GM19452 (cell line): ENCODE measurements around the gene CEBPG.

ENCODE experiments used
- ATAC-seq: cut with Tn5 transposase; IDR thresholded peaks from one replicate; pipeline ENCODE4 v1.9.1; 2021; ENCODE audit not compliant: unreplicated experiment

Gene CEBPG

DNA sequence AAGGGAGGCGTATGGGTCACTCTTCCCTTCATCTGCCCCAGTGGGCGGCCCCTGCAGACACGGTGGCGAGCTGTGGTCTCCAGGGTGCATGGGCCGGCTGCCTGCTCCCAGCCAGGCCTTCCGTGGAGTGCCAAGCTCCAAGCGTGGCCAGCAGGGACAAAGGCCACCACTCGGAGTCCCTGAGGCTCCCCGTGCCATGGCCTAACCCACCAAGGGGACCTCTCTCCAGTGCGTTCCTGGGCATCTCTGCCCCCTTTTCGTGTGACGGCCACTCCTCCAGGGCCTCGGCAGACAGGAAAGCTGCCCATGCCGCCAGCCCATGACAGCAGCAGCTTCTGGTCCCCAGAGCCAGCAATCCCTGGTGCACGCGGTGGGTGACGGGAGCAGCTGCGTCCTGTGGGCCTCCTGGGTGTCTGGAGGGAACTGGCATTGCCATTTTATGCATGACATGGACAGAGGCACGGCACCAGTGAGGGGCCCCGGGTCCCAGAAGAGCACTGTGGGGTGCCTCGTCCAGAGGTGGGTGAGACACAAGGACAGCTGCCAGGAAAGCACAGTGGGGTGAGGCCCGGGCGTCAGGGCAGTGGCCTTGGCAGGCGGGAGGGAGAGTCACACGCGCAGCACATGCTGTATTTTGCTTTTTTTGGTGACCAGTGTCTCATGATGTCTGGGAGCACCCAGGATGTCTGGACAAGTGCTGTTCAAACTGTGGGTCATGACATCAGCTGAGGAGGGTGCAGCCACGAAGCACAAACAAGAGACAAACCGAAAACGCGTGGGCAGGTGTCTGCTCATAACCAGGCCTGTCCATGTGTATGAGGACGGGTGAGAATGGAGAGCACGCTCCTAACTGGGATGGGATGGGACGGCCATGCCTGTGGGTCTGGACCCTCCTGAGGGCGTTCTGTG, 32.3 kb downstream of the CEBPG start:
- no peak for ATAC-seq

DNA sequence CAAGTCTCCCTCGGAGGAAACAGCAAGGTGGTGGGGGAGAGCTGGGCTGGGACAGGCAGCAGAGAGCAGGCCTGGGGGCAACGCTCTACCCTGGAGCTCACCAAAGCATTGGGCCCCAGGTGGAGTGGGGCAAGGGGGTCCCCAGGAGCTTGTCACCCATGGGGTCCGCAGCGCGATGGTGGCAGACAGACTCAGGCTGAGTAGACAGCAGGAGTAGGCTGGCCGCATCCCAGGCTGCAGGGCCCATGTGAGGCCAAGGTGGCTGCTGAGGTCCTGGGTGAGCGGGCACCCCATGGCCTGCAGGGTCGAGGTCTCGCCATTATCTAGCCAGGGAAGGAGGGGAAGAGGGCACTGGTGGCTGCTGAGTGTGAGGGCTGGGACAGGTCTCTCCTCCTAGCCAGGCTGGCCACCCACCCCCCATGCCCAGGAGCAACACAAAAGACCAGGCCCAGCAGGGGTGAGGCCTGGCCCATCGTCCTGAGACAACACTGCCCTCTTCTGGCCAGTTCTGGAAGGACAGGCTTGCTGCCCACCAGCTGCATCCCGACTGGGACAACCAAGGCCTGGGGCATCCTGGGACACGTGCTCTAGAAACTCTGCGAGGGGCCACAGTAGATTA, 33.1 kb downstream of the CEBPG start:
- no peak for ATAC-seq

DNA sequence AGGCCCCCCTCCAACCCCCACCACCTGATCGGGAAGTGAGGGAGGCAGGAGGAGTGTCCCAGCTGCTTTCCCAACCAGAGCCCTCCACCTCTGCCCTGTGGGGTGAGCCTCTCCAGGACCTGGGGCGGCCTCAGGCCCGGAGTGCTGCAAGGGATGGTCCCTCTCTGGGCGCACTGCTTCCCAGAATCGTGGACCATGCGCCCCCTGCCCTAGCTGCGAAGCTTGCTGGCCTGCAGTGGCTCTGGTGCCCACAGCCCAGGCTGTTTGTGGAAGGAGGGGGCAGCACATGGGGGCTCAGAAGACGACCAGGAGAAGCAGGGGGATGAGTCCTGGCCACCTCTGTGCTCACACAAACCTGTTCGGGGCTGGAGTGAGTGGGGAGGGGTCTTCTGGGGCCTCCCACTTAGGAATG, 33.6 kb downstream of the CEBPG start:
- ATAC-seq: no peak

DNA sequence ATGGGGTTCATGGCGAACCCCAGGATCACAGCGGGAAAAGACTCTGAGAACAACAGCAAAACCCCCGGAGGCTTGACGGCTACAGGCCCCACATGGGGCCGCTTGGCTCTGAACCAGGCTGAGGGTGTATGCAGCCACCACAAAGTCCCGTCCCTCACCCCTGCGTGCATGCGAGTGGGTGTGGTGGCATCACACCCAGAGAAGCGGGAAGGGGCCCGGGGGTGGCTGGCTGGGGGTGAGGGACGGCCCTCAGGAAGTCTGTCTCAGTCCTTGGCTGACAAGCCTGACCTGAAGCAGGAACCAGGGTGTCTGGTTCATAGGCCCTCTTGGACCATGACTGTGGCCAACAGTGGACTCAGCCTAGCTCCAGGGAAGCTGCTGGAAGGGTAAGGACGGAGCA, 34.2 kb downstream of the CEBPG start:
- no peak for ATAC-seq

DNA sequence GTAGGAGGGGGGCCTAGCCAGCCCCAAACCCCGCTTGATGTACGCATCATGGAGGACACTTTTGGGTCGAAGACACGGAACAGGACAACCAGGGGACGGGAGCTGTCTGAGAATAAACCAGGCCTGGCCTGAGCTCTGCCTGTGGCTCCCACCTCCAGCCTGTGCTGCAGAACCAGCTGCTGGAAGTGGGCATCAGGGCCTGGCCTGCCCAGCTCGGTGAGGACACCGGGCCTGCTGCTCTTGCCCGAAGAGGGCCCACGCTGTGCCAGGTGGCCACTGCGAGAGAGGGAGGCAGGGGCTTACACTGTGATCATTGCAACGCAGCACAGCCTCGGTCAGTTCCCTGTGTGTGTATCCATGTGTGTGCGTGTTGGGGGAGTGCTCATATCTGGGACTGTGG, 34.6 kb downstream of the CEBPG start:
- no peak for ATAC-seq

DNA sequence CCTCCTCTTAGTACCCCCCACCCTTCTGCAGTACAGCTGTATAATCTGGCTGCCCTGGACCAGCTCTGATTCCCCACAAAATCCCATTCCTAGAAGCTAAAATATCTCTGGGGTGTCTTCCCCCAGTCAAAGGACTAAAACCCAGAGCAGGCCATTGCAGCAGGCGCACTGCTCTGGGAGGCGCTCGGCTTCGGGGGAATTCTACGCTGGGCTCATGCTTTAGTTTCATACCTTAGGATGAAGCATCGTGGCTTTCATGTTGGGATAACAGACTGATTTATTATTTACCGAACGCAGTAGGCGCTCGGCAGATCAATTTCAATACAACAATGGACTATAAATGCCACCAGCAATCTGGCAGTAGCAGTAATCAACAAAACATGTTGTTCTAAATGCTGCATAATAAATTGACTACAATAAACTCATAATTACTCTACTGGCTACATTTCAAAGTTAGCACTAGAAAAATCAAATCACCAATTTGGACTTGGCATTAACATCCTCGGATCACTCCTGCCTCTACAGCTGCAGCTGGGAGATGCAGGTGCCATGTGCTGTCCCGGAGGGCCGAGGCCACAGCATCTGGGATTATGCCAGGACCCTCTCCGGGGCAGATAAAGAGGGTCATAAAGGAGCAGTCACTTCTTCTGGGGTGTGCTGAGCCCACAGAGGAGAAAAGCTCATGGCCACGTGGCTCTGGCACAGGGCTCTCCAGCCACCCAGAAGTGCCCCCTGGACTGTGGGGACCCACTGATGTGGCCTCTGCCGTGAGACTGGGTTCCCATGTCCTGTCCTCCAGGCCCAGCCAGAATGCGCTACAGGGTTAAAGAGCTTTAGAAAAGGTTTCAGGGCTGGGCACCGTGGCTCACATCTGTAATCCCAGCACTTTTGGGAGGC, 35.3 kb downstream of the CEBPG start:
- ATAC-seq: no peak

DNA sequence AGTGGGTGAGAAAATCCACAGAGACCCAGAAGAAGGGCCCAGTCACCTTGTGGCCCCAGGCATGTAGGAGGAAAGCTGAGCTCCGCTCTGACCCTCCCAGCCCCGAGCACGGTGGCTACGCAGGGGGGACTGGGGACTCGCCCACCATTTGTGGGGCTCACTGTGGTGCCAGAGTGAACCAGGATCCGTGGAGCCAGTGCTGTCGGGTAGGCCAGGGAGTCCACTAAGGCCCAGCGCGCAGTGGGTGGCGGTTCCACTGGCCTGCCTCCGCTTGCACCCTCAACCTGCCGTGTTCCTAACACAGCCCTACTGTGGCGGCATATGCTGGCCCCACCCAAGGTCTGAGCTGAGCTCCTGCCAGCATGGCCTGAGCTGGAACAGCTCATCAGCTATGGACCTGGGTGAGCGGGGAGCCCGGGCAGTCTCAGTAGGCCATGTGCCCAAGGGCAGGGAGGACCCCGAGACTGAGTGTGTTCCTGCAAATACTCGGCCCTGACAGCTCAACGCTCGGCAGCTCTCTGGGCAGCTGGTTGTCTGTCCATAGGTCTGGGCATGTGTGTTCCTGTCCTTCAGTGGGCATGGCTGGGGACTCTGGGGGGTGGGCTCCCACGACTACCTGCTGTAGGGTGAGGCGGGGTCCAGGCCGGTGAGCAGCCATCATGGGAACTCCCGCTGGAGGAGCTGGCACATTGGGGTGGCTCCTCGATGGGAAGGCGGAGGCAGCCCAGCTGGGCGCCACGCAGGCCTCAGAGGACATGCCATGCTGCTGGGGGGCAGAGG, 36.6 kb downstream of the CEBPG start:
- ATAC-seq: no peak

DNA sequence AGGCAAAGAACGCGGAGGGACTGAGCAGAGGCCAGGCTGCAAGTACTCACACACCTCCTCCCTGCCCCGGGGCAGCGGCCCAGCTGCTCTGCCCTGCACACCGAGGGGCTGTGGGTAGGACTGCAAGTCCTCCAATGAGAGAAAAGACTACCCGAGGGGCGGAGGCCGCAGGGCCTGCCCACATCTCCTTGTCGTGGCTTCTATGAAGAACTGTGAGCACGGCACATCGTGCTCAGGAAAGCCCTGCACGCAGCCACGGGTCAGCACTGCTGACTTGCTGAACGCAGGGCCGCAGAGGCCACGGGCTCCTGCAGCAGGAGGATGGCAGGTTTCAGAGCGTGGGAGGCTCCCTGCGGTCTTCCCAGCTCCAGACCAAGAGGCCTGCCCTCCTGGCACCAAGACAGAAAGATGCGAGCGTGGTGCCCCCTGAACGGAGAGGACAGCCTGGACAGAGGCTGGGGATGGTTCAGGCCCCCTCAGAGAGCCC, 37.4 kb downstream of the CEBPG start:
- no peak for ATAC-seq

DNA sequence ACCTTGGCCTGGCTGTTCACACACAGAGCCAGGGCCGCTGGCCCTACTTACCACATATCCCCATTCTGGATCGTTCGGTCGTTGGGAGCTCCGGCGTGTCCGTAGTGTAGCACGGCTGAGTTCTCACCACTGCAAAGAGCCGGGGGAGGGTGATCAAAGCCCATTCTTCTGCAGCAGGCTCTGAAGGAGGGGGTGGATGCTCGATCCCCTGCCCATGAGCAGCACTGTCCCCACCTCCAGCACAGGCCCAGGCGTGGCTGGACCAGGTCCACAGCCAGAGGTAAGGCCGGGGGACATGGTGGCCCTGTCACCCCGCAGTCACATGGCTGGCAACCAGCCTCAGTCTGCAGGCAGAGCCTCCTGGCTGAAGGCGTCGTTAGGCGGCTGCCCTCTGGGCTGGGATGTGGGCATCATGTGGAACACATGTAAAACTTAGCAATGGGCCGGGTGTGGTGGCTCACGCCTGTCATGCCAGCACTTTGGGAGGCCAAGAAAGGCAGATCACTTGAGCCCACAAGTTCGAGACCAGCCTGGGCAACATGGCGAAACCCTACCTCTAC, 38.2 kb downstream of the CEBPG start:
- ATAC-seq: no peak

DNA sequence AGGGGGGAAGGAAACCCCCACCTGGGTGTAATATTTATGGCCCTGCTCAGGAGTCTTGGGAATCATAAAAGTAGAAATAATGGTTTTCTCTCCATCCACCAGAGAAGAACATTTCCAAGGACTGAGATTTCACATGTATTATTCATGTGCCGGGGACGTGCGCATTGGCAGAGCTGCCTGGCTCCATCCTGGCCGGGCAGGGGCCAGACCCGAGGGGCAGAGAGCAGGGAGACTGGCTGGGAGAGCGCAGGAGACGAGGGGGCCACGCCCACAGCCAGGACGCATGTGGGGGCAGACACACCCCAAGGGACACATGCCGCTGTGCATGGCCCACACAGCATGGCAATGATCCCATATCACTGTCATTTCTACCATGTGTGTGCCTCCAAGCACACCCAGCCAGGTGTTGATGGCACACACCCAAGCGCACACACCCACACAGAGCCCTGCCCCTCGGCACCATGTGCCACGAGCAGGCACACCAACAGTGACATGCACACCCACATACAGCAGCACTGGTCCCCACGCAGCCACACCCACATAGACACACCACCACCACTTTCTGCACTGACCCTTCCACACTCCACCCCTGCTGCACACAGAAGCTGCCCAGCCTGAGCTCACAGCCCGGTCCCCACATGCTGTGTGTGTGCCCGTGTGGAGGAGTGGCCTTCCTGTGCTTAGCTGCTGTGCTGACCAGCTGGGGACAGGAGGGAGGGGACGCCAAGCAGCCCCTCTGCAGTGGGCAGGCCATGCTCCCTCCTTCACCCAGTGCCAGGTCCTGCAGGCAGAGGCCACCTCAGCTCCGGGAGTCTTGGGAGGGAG, 39.3 kb downstream of the CEBPG start:
- ATAC-seq: no peak

DNA sequence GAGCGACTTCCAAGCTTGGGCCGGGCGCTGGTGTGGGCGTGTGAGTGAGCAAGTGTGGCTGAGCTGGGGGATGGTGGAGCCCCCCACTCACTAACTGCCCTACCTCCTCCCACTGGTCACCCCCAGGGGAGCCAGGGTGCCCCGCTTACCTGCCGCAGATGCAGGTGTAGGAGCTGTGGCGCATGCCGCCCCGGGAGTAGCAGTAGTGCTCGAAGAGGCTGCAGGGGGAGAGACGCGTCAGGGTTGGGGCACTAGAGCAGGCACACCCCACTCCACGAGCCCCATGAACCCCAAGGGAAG, 39.9 kb downstream of the CEBPG start:
- ATAC-seq: no peak

DNA sequence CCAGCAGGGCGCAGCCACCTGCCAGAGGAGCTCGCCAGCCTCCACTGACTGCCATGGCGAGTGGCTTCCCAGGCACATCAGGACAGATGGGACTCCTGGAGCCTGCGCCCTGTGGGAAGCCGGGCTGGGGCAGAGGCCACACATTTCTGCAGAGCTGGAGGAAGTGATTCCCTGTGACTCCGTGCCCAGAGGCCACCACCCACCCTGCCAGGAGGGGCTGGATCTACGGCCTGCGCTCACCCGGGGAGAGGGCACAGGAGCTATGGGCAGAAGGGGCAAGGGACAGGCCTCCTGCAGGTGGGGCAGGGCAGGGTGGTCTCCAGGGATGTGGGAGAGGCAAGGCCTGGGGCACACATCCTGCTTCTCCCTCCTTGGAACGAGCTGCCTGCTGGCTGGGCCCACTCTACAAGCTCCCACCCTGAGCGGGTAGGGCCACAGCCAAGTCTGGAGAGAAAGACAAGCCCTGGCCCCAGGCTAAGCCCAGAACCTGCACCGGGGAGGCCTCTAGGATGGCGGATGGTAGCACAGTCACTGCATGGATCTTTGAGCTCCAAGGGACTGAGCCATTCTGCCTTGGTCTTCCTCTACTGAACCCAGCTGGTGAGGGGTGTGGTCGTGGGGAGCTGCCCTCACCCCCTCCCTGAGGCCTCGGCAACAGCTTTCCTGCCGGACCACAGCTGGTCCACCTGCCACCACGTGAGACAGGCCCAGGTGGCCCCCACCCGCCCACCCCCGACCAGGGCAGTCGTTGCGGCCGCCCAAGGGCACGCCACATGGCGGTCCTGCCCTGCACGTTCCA, 40.6 kb downstream of the CEBPG start:
- no peak for ATAC-seq

DNA sequence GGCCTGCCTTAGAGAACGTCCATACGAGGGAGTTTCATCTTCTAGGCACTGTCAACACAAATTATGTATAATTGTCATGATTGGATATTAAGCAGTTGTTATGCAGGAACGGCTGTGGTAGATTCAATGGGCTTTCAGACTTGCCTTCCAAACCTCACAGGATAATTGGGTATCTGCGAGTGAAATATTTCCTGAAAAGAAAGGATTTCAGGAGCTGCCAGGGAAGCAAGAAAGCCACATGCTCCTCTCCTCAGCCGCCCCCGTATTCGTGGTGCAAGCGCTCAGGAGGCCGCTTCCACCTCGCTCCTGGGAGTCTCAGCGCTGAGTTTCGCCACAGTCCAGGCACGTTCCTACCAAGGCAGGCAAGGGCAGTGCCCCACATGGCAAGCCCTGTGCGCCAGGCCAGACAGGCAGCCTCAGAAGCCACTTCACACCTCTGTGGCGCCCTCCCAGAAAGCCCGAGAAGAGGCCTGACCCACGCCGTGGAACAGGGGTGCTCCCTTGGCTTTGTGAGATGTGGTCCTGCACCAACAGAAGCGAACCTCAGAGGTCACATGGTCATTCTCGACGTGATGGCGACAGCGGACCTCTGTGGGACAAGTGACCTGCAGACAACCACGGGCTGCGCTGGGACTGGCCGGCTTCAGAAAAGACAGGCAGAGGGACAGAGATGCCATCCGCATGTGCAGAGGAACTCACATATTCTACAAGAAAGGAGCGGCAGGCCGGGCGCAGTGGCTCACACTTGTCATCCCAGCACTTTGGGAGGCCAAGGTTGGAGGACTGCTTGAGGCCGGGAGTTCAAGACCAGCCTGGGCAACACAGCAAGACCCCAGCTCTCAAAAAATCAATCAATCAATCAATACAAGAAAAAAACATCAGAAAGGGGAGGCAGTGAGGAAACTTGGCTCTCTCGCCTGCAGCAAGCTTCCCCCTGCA, 41.4 kb downstream of the CEBPG start:
- no peak for ATAC-seq

DNA sequence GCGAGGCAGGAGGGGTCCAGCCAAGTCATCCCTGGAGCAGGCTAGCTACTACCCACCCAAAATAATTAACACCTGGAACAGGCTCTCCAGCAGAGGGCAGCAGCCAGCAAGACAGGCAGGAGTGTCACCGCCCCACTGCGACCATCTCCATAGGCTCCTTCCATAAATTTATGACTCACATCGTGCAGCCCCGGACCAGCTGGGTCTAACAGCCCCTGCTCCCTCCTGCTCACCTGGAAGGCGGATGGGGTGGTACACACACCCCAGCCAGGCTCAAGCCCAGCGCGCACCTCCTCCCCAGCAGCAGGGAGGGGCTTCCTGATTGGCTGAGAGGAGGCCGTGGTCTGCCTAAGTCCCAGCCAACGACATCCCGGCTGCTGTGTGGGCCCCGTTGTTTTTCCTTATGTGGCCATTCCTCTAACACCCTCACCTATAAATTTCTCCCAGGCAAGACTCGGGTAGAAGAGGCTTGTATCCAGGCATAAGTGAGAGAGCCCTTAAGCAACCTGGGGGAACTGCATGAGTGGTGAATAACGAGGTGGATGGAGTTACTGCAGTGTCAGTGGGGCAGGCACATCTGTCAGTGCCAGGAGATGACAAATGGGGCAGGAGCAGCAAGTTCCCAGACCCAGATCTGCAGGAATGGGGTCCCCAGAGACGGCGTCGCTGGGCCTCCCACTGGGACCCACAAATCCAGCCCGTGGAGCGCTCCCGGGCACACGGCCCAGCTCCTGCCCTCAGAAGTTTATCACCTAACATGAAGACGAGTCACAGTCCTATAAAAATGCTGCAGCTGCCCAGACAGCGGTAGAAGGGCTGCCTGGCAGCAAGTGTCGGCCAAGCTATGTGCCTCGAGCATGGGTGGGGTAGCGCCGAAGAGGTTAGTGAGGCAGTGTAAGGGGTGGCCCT, 43.1 kb downstream of the CEBPG start:
- no peak for ATAC-seq

DNA sequence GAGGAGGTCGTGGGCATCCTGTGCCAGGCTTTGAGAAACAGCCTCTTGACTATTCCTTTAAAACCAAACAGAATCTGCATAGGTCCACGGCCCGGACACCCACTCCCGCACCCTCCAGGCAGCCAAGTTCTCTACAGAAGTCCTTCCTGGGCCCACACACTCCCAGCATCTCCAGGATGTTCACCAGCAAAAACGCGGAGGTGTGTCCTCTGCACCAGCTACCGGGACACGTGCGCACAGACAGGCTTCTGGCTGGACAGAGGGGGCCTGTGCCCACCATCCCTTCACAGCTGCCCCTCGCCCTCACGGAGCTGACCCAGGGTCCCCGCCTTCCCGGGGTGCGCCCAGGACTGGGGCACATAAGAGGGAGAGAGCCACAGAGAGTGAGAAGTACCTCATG, 44.2 kb downstream of the CEBPG start:
- ATAC-seq: no peak

DNA sequence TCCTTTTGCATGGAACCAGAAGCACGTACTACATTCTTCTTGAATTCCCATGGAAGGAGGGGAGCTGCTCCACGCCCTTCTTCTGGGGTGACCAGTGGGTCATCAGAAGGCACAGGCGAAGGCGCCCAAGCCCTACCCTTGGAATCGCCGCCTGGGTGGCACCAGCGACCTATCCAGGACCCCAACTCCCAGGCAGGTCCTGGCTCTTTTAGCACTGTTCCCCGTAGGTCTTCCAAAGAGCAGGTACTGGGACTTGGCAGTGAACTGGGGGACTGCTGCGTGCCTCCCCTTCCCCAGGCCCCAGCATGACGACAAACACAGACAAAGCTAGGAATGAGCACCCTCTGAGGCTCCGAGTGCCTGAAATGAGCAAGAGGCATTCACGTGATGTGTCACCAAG, 45.0 kb downstream of the CEBPG start:
- no peak for ATAC-seq
